Epithelial cell of proximal tubule (primary cell): Measurements from ENCODE around the gene MAN1B1. TPM values are rescaled to one million over a fixed set of nuclear protein-coding genes. Genes with fewer than 3 reads are reported as not detected.

Source experiments
- DNase-seq: peaks from one replicate; pipeline ENCODE4 v3.0.0-alpha.2; 2011; ENCODE audit warnings: low read depth
- H3K4me3 ChIP-seq: 2 replicates; pipeline ENCODE4 v1.5.1; 2011; ENCODE audit warnings: low read depth, mild to moderate bottlenecking, low read length
- CTCF ChIP-seq: conservative IDR thresholded peaks from 2 replicates; pipeline ENCODE4 v1.5.1; 2012; ENCODE audit warnings: low read depth, mild to moderate bottlenecking, low read length
- total RNA-seq: library from RNA; depleted of rRNA; stranded (reverse); fragments of >200 nt; gene quantifications from 2 replicates; pipeline ENCODE4 v1.2.3, GENCODE V29; 2015

Gene MAN1B1
- 46.0 and 74.3 TPM in 2 replicates for total RNA-seq

GRCh38 chr9:137086531-137087408 lies at the start of gene MAN1B1:
MAN1B1 (plus strand) TSS chr9:137086985; CDS start chr9:137087000, 15 bp downstream.
- peak within 1 kb of the TSS; percentile 72 for H3K4me3 ChIP-seq
- DNase-seq: peak; percentile 76
- TF ChIP-seq CTCF: no peak

GRCh38 chr9:137037035-137037434 lies 49.8 kb upstream of the MAN1B1 start:
- no peak for DNase-seq
- TF ChIP-seq CTCF: no peak

GRCh38 chr9:137037483-137037882 lies 49.3 kb upstream of the MAN1B1 start:
- H3K4me3 ChIP-seq: no peak overlapping the region
- TF ChIP-seq CTCF: no peak
- DNase-seq: no peak

More at GRCh38 chr9:137037035-137037434, 49.8 kb upstream of the MAN1B1 start:
- no peak overlapping the region for H3K4me3 ChIP-seq

- TF ChIP-seq CTCF: no peak
- no peak overlapping the region for H3K4me3 ChIP-seq
- no peak for DNase-seq
These were observed 47.9 kb upstream of the MAN1B1 start for GRCh38 chr9:137038916-137039315.

DNA sequence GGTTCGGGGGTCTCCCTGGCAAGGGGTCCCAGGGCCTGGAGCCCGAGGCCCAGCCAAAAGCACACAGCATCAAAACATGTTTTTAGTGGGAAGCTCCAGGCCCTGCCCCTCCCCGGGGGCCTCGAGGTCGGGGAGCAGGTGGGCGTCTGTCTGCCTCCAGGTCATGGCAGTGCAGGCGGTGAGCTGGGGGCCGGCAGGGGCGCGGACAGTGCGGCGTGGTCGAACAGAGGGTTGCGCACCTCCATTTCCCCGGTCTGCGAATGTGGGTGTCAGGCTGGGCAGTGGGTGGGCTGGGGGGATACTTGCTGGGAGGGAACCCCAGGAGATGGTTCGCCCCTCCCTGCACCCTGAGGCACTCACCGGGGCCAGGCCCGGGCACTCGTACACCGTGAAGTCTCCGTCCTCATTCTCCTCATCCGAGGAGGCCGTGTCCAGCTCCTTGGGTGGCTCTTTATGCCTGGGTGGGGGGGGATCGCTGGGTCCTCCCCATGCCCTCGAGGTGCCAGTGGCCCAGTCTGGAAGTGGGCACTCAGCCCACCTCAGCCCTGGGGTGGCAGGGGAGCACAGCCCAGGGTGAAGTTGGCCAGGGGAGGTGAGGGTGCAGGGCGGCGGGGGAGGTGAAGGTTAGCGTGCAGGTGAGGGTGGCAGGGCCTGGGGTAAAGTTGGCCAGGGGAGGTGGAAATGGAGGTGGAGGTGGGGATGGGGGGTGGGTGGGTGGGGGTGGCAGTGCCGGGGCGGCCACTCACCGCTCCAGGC lies 47.0 kb upstream of the MAN1B1 start:
- TF ChIP-seq CTCF: no peak
- DNase-seq: no peak

DNA sequence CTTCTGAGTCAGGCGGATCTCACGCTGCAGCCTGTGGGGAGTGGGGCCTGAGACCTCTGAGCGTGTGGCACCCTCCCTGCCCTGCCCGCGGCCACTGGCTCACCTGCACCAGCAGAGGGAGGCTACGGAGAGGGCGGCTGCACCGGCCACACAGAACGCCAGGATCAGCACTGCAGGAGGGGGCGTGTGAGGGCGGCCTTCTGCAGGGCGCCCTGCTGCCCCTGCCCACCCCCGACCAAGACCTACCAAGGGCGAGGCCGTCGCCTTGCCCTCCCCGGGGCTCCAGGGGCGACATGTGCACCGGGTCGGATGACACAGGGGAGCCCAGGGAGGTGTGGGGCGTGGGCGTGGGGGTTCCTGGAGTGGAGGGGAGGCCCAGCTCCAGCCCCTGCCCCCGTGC lies 46.2 kb upstream of the MAN1B1 start:
- DNase-seq: no peak
- H3K4me3 ChIP-seq: peak overlapping the region; percentile 46
- no peak for TF ChIP-seq CTCF

More for the DNA sequence above, 47.0 kb upstream of the MAN1B1 start:
- H3K4me3 ChIP-seq: no peak overlapping the region
